Astrocyte of the cerebellum (primary cell): Measurements from ENCODE around the gene PRKCA.

Source experiments
- DNase-seq: peaks from one replicate; pipeline ENCODE4 v3.0.0-alpha.2; 2011; ENCODE audit warnings: low read depth
- H3K4me3 ChIP-seq: 2 replicates; pipeline ENCODE4 v1.5.1; 2011; ENCODE audit warnings: mild to moderate bottlenecking, low read depth, low read length, moderate library complexity
- in situ Hi-C: cut with HindIII; loops from 2 replicates; pipeline ENCODE4 v1.10.0; 2017; ENCODE audit warnings: low sequenced_read_pairs
- TF ChIP-seq, protein P1 (sequence below): IDR thresholded peaks from 2 replicates; pipeline ENCODE4 v1.5.1; 2012; ENCODE audit warnings: low read length, low read depth, moderate library complexity, mild to moderate bottlenecking; ENCODE audit errors: missing control alignments

The PRKCA gene

DNA sequence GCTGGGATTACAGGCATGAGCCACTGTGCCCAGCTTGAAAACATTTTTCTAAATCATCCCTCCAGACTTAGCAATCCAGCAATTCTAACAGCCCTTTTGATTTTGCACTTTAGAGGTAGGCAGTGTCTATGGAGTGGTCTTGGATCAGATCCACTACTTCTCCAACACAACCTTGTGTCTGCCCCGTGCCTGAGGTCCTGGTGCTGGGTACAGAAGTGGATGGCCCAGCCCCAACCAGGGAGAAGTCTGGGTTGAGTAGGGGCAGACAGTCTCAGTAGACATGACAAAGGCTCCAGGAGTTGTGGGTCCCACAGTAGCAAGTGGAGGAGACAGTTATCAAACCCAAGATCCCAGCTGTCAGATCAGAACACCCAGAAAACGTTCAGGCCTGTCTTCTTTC, 460.6 kb downstream of the PRKCA start:
- H3K4me3 ChIP-seq = no peak overlapping the region
- in situ Hi-C loops = no loop called here
- TF ChIP-seq, protein P1, sequence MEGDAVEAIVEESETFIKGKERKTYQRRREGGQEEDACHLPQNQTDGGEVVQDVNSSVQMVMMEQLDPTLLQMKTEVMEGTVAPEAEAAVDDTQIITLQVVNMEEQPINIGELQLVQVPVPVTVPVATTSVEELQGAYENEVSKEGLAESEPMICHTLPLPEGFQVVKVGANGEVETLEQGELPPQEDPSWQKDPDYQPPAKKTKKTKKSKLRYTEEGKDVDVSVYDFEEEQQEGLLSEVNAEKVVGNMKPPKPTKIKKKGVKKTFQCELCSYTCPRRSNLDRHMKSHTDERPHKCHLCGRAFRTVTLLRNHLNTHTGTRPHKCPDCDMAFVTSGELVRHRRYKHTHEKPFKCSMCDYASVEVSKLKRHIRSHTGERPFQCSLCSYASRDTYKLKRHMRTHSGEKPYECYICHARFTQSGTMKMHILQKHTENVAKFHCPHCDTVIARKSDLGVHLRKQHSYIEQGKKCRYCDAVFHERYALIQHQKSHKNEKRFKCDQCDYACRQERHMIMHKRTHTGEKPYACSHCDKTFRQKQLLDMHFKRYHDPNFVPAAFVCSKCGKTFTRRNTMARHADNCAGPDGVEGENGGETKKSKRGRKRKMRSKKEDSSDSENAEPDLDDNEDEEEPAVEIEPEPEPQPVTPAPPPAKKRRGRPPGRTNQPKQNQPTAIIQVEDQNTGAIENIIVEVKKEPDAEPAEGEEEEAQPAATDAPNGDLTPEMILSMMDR = no peak
- no peak for DNase-seq

DNA sequence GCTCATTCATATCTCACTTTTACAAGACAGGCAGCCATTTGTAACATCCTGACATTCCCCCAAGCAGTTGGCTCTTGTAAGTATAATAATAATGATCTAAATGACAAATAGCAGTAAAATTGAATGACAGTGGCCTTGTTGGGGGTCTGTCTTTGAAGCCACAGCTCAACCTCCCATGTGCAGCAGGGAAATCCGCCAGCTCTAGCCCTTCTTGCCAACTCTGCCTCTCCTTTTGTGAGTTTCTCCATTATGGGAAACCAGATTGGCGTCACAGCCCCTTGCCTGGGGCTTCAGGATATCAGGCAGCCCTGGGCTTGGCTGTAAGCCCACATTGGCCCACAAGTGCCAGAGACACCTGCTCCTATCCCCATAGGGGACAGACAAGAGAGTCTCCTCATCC, 462.1 kb downstream of the PRKCA start:
- no peak for DNase-seq
- no peak overlapping the region for H3K4me3 ChIP-seq
- in situ Hi-C loops = no loop called here
- TF ChIP-seq, protein P1 = no peak

DNA sequence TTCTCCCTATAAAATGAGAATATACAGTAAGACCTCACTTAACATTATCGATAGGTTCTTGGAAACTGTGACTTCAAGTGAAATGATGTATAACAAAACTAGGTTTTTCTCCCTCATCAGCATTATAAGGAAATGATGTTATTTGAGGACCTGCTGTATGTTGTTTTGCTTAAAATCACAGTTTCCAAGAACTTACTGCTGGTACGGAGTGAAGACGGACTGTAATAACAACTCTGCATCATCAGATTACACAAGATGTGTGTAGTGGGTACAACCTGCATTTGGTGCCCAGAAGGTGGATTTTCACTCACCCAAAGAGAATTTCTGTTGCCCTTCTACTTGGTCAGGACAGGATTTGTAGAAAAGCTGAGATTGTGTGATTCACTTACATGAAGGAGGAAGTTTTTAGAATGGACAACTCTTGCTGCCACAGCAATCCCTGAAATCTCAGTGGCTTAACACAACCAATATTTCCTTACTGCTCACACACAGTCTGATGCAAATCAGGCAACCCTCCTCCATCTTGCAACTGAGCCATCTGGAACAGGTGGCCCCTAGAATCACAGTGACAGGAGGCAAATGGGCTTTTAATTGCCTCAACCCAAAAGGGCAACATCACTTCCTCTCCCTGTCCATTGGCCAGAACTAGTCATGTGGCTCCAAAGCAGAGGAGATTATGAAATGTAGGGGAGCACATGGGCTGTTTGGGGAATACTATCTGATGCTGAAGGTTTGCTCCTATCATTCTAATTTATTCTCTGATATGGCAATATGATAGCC, 464.9 kb downstream of the PRKCA start:
- TF ChIP-seq, protein P1 = no peak
- H3K4me3 ChIP-seq = no peak overlapping the region
- in situ Hi-C loops = no loop called here
- no peak for DNase-seq

DNA sequence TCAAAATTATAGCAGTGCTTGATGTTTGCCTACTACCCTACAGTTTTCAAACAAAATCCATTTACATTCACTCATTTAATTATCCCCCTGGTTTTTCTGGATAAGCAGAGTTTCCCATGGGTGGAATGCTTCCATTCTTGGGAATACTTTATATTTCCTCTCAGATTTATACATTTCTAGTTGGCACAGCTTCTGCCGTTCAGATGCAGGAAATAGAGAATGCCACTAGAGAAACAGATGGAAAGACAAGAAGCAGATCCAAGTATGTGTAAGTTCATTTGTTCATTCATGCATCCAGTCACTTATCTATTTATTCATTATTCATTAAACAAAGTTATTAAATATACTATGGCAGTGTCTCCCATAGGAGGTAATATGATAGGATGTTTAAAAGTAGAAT, 467.5 kb downstream of the PRKCA start:
- no peak overlapping the region for H3K4me3 ChIP-seq
- TF ChIP-seq, protein P1 = no peak
- DNase-seq = no peak
- in situ Hi-C loops = no loop called here

DNA sequence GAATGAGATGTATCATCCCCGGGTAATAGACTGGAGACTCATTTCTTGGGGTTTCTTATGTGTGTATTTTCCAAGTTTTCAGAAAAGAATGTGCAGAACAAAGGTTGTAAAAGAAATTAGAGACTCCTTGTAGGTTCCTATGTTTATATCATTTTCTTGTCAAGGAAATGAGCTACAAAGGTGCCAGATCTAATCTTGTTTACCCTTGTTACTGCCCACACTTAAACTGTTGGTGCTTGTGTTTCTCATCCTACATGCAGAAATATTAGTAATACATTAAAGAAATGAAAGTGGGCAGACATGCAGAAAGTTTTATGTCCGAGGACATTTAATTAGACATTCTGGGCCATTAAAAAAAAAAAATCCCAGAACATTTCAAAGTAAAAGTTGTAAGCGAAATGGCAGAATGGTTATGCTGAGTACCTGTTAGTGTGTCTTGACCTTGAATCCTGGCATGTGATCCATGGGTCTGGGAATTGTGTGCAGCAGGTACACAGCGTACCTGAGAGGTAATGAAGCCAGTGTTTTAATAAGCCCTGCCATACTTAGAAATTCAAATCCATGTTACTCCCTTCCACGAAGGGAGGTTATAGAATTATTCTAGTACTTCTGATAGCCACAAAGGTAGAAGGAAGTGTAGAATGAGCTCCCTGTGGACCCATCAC, 469.9 kb downstream of the PRKCA start:
- in situ Hi-C loops = no loop called here
- no peak overlapping the region for H3K4me3 ChIP-seq
- DNase-seq = no peak
- TF ChIP-seq, protein P1 = no peak

DNA sequence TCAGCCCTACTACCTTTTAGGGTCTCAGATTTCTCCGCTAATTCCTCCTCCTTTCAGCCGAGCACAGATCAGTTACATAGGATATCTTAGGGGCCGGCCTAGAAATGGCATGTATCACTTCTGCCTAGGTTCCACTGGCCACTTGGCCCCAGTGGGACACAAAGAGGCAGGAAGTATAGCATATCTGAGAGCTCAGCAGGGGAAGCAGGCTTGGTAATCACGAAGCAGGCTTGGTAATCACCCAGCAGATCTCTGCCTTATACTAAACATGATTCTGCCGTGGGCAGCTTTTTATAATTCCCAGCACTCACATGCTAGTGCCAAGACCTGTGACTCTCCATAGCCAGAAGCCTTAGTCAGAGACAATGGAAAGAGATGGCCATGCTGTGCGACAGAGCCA, 472.9 kb downstream of the PRKCA start:
- DNase-seq = no peak
- TF ChIP-seq, protein P1 = no peak
- in situ Hi-C loops = no loop called here
- no peak overlapping the region for H3K4me3 ChIP-seq
